Measurements from ENCODE around the gene POM121C.
"Not testable (repeated sequence)": the region's sequence is repeated elsewhere in the genome, so short reads cannot be mapped to it uniquely, and the experiment has no call there.

Gene POM121C

GRCh38 chr7:75485979-75486643 is at the start of gene POM121C:
Gene POM121C, minus strand, starts transcription at chr7:75486299. Its CDS starts 44,803 bp downstream, at chr7:75441496.
- DNase-seq, result peak; percentile 86

- no peak for DNase-seq
Measured at GRCh38 chr7:75534727-75535307, 48.7 kb upstream of the POM121C start.

GRCh38 chr7:75533926-75534325 is 47.8 kb upstream of the POM121C start:
- no peak for DNase-seq

- no peak for DNase-seq
Measured at GRCh38 chr7:75532639-75533038, 46.5 kb upstream of the POM121C start.

- no peak for DNase-seq
Measured at GRCh38 chr7:75531359-75531821, 45.3 kb upstream of the POM121C start.

- not testable (repeated sequence) for DNase-seq
Measured at GRCh38 chr7:75527224-75527722, 41.2 kb upstream of the POM121C start.

- not testable (repeated sequence) for DNase-seq
Measured at GRCh38 chr7:75521727-75522126, 35.6 kb upstream of the POM121C start.

GRCh38 chr7:75518842-75519241 is 32.7 kb upstream of the POM121C start:
- DNase-seq, result not testable (repeated sequence)

- not testable (repeated sequence) for DNase-seq
Measured at GRCh38 chr7:75509033-75509432, 22.9 kb upstream of the POM121C start.

GRCh38 chr7:75492020-75492419 is 5.9 kb upstream of the POM121C start, which contains the start of gene SPDYE5:
Gene SPDYE5, plus strand, starts transcription at chr7:75492320. Its CDS starts 1,728 bp downstream, at chr7:75494048.
- DNase-seq, result not testable (repeated sequence)

- not testable (repeated sequence) for DNase-seq
Measured at GRCh38 chr7:75485355-75485978, 632 bp downstream of the POM121C start.

- DNase-seq, result not testable (repeated sequence)
Measured at GRCh38 chr7:75480313-75480712, 5.8 kb downstream of the POM121C start.

GRCh38 chr7:75477457-75477856 is 8.6 kb downstream of the POM121C start:
- not testable (repeated sequence) for DNase-seq

- not testable (repeated sequence) for DNase-seq
Measured at GRCh38 chr7:75470166-75470565, 15.9 kb downstream of the POM121C start.

- DNase-seq, result not testable (repeated sequence)
Measured at GRCh38 chr7:75460541-75460940, 25.6 kb downstream of the POM121C start.

GRCh38 chr7:75458034-75458433 is 28.1 kb downstream of the POM121C start:
- DNase-seq, result not testable (repeated sequence)

- not testable (repeated sequence) for DNase-seq
Measured at GRCh38 chr7:75456403-75456802, 29.7 kb downstream of the POM121C start.

- DNase-seq, result not testable (repeated sequence)
Measured at GRCh38 chr7:75452494-75452955, 33.6 kb downstream of the POM121C start.

GRCh38 chr7:75449946-75450345 is 36.2 kb downstream of the POM121C start:
- not testable (repeated sequence) for DNase-seq

- not testable (repeated sequence) for DNase-seq
Measured at GRCh38 chr7:75442465-75443111, 43.5 kb downstream of the POM121C start.

- DNase-seq, result not testable (repeated sequence)
Measured at GRCh38 chr7:75442101-75442464, 44.0 kb downstream of the POM121C start.

GRCh38 chr7:75439000-75439399 is 47.1 kb downstream of the POM121C start:
- DNase-seq, result not testable (repeated sequence)

- not testable (repeated sequence) for DNase-seq
Measured at GRCh38 chr7:75423481-75423880, 62.6 kb downstream of the POM121C start.

Data from NCI-H345 (cell line).